Upper lobe of right lung (tissue), 1 donor: ENCODE data around the gene DIDO1. TPM values are rescaled to one million over a fixed set of nuclear protein-coding genes. Genes with fewer than 3 reads are reported as not detected.

Source experiments
- ATAC-seq: fragments of 200-7000 bp; cut with Tn5 transposase; one replicate; pipeline ENCODE4 v1.9.1; 2020; ENCODE audit warnings: mild to moderate bottlenecking, moderate library complexity
- DNase-seq: peaks from one replicate; pipeline ENCODE4 v3.0.0-alpha.2; 2020
- H3K27ac ChIP-seq: fragments of 200-600 bp; one replicate; pipeline ENCODE4 v1.8.0; 2022
- H3K27me3 ChIP-seq: fragments of 200-600 bp; one replicate; pipeline ENCODE4 v1.8.0; 2022; ENCODE audit warnings: mild to moderate bottlenecking
- H3K36me3 ChIP-seq: fragments of 200-600 bp; one replicate; pipeline ENCODE4 v1.8.0; 2022
- H3K4me1 ChIP-seq: fragments of 200-600 bp; one replicate; pipeline ENCODE4 v1.8.0; 2022
- H3K4me3 ChIP-seq: fragments of 200-600 bp; one replicate; pipeline ENCODE4 v1.8.0; 2022; ENCODE audit warnings: mild to moderate bottlenecking
- H3K9me3 ChIP-seq: fragments of 200-600 bp; one replicate; pipeline ENCODE4 v1.8.0; 2022
- CTCF ChIP-seq: fragments of 200-600 bp; IDR thresholded peaks from one replicate; pipeline ENCODE4 v1.8.0; 2022; ENCODE audit warnings: antibody characterized with exemption
- intact Hi-C: fragments of 100-400 bp; cut with DNase I; formaldehyde crosslinking; loops from one replicate; pipeline ENCODE4 v1.11.0; 2022
- total RNA-seq: library from RNA; stranded (reverse); fragmentation: NEBNext Ultra II Directional; extraction: Animal tissue kit (Norgen Biotek cat#: 25700); gene quantifications from one replicate; pipeline ENCODE4 v1.2.1, GENCODE V29; 2021
- donor health status: DM: no; HTN: yes; CAD: no; lungs with severe emphysema.

Gene DIDO1
- total RNA-seq, 1 donor from 2014 or later, result 55.5 TPM

- DNase-seq (peak; percentile 44), ATAC-seq (no peak)
- TF ChIP-seq CTCF, result no peak
- H3K27me3 ChIP-seq, result no peaks in the 10 kb centered on the region
- H3K4me1 ChIP-seq, result peaks cover 12% of the 10 kb centered on the region
- H3K27ac ChIP-seq, result no peak overlapping the region
- peaks cover 70% of the 10 kb centered on the region for H3K36me3 ChIP-seq
- H3K4me3 ChIP-seq, result no peak overlapping the region
- no peaks in the 10 kb centered on the region for H3K9me3 ChIP-seq
- intact Hi-C loops, result no loop called here
These were observed 17.1 kb upstream of the DIDO1 start for GRCh38 chr20:62943396-62943795.

- TF ChIP-seq CTCF, result no peak
- peak; percentile 27 for DNase-seq
- Histone ChIP-seq H3K4me1 (peaks cover 12% of the 10 kb centered on the region), H3K4me3 (no peak overlapping the region), H3K27ac (no peak overlapping the region), H3K36me3 (peaks cover 62% of the 10 kb centered on the region), H3K9me3 (no peaks in the 10 kb centered on the region), H3K27me3 (no peaks in the 10 kb centered on the region)
- intact Hi-C loops, result no loop called here
- no peak for ATAC-seq
These were observed 16.2 kb upstream of the DIDO1 start for GRCh38 chr20:62942456-62942855.

GRCh38 chr20:62941792-62942191 lies 15.5 kb upstream of the DIDO1 start:
- Histone ChIP-seq H3K9me3 (no peaks in the 10 kb centered on the region), H3K27ac (no peak overlapping the region), H3K4me1 (peaks cover 12% of the 10 kb centered on the region), H3K36me3 (peaks cover 57% of the 10 kb centered on the region), H3K27me3 (no peaks in the 10 kb centered on the region), H3K4me3 (no peak overlapping the region)
- no peak for ATAC-seq
- intact Hi-C loops, result no loop called here
- DNase-seq, result no peak
- no peak for TF ChIP-seq CTCF

GRCh38 chr20:62940875-62941274 lies 14.6 kb upstream of the DIDO1 start:
- peaks cover 47% of the 10 kb centered on the region for H3K36me3 ChIP-seq
- intact Hi-C loops, result no loop called here
- DNase-seq (peak; percentile 23), ATAC-seq (no peak)
- TF ChIP-seq CTCF, result no peak
- peaks cover 21% of the 10 kb centered on the region for H3K4me1 ChIP-seq
- no peak overlapping the region for H3K27ac ChIP-seq
- no peak overlapping the region for H3K4me3 ChIP-seq
- H3K27me3 ChIP-seq, result no peaks in the 10 kb centered on the region
- H3K9me3 ChIP-seq, result no peaks in the 10 kb centered on the region

- intact Hi-C loops, result no loop called here
- Histone ChIP-seq H3K27me3 (no peaks in the 10 kb centered on the region), H3K4me1 (peaks cover 28% of the 10 kb centered on the region), H3K9me3 (no peaks in the 10 kb centered on the region), H3K4me3 (peak within 1 kb of the TSS; percentile 93), H3K27ac (peak within 1 kb of the TSS; percentile 93), H3K36me3 (peaks cover 22% of the 10 kb centered on the region)
- TF ChIP-seq CTCF, result no peak
- DNase-seq, result peak; percentile 81
- ATAC-seq, result peak; percentile 54
These were observed 12.0 kb upstream of the DIDO1 start, which contains the start of gene GID8 for GRCh38 chr20:62938105-62938888. TSS of gene GID8 (plus strand) at chr20:62938147. CDS start at chr20:62941503, 3,356 bp downstream.
